ENCODE measurements around the gene TNS1. TPM values are rescaled to one million over a fixed set of nuclear protein-coding genes. Genes with fewer than 3 reads are reported as not detected.
"Not testable (repeated sequence)": the region's sequence is repeated elsewhere in the genome, so short reads cannot be mapped to it uniquely, and the experiment has no call there.

Gene TNS1
- polyA plus RNA-seq, 3 donors = 60.6 to 72.4 (median 62.7) TPM

DNA sequence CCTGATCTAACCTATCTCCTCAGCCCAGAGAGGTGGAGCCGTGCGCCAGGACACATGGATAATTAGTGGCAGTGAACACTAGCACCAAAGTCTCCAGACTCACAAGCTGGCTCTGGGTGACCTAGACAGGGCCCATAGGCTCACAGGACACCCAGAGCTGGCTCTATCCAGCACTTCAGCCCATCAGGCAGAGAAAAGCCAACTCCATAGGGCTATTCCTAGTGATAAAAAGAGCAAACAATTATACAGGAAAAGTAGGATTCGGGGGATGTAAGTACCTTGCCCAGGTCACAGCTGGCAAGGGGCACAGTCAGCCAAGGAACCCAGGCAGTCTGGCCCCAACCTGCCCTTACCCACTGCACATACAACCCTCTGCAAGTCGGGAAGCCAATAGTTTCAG is 178.6 kb downstream of the TNS1 start:
- no peak for DNase-seq (ENCODE audit: extremely low read depth in 1 of 11, low read depth in 9 of 11, low spot score in 4 of 11)

- DNase-seq (ENCODE audit: extremely low read depth in 1 of 11, low read depth in 9 of 11, low spot score in 4 of 11) = no peak
Observed at GRCh38 chr2:217823626-217824025, 179.2 kb downstream of the TNS1 start.

DNA sequence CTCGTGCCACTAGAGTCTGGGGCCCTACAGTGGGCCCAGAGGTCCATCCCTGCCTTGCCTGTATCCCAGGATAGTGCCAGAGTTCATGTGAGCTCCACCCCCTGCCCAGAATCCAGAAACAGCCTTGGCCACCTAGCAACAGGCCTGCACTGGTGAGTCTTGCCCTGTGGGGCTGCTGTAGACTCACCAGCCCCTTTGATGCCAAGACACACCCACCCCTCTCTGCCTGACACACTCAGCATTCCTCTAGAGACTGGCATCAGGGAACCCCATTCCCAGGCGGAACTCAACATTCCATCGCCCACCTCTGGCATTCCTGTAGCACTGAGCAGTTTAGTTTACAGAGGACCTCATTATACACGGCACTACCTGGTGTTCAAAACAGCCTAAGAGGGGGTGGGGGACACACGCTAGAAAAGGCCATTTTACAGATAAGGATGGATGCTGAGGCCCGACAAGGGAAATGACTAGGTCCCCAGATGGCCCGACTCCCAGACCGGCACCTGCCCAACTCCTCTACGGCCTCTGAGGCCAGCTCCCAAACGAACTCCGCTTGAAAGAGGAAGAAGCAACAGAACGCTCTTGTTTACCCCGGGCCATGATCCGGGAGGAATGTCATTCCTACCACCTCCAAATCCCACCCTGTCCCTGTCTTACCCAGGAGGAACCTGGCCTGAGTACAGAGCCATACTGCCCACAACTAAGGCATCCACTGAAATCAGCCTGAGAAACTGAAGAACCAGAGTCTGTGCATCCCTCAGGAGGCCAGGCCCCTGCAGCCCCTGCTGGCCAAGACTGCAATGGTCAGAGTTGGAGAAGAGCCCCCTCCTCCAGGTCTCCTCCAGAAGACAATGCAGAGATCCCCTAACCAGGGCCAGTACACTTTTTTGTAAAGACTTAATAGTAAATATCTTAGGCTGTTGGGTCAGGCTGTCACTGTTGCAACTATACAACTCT is 180.2 kb downstream of the TNS1 start:
- DNase-seq (ENCODE audit: extremely low read depth in 1 of 11, low read depth in 9 of 11, low spot score in 4 of 11) = no peak

DNA sequence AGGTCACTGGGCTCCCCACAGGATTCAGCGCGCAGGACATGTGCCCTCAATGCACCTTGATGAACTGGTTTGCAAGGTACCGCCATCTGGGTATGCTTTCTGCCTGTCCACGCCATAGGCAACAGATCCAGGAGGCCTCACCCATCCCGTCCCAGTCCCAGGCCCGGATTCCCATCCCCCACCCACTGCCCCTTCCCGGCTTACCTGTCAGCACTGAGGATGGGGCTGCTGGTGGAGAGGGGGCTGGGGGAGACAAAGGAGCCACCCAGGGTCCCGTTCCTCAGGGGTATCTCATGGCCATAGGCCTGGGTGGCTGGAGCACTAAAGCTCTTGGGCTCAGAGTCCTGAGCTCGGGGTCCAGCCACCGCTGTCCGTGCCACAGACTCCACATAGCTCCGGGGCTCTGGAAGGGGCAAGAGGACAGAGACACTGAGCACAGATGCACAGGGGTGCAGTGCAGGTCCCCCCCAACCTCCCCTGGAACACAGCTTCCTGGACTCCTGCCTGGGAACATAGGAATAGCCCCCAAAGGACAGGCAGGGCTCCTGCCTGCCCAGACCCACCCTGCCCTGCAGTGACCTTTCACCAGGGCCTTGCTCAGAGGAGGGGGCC is 181.2 kb downstream of the TNS1 start:
- no peak for DNase-seq (ENCODE audit: extremely low read depth in 1 of 11, low read depth in 9 of 11, low spot score in 4 of 11)

- no peak for DNase-seq (ENCODE audit: extremely low read depth in 1 of 11, low read depth in 9 of 11, low spot score in 4 of 11)
Observed at GRCh38 chr2:217820904-217821303, 181.9 kb downstream of the TNS1 start.

GRCh38 chr2:217820091-217820819 is 182.5 kb downstream of the TNS1 start:
- DNase-seq (ENCODE audit: extremely low read depth in 1 of 11, low read depth in 9 of 11, low spot score in 4 of 11) = no peak

GRCh38 chr2:217818293-217818850 is 184.4 kb downstream of the TNS1 start:
- no peak for DNase-seq (ENCODE audit: extremely low read depth in 1 of 11, low read depth in 9 of 11, low spot score in 4 of 11)

DNA sequence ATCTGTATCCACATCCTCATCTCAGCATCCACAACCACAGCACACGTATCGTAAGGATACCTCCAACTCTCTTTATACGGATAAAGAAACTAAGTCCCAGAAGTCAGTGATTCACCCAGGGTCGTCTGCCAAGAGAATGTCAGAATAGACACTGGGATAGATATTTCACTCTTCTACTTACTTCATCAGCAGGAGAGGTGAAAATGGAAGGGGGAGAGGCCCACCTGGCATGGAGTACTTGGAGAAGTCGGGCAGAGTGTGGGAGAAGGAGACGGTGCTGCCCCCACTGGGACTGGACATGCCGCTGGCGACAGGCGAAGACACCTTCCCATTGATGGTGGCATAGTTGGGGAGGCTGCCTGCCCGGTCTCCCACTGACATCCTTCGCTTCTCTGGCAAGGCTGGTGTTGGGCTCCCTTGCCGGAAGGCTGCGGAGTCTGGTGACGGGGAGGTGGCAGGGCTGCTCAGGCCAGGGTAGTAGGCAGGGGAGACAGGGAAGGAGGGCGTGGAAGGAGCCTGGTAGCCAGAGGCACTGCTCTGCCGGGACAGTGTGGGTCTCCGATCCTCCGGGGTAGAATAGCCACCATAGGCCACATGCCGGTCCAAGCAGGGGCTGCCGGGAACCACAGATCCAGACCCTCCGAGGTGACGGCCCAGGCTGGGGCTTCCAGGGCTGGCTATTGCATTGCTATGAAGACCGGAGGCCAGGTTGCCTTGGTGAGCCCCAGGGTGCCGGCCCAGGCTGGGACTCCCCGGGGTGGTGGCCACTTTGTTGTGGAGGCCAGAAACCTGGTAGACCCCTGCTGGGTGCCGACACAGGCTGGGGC is 185.1 kb downstream of the TNS1 start:
- no peak for DNase-seq (ENCODE audit: extremely low read depth in 1 of 11, low read depth in 9 of 11, low spot score in 4 of 11)

DNA sequence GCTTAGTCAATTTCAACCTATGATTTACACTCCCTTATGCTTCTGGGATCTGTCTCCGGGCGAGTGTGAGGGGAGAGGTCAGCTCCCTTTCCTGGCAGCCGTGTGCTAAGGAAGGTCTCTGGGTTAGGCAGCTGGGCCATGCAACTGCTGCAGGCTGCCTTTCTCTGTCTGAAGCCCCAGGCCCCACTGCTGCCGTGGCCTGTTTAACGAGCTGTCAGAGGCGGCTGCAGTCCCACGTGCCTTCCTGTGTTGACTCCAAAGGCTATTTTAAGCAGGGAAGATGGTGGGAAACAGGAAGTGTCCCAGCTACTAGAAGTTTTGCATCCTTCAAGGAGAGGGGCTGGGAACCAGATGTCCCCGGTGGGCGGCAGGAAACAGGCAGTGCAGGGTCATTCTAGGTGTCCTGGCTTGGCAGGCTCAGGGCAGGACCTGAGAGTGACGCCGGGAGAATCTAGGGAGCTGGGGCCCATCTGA is 186.4 kb downstream of the TNS1 start:
- peak; percentile 47 to 82 (median 68) for DNase-seq (ENCODE audit: extremely low read depth in 1 of 11, low read depth in 9 of 11, low spot score in 4 of 11)

GRCh38 chr2:217813828-217814227 is 189.0 kb downstream of the TNS1 start:
- no peak for DNase-seq (ENCODE audit: extremely low read depth in 1 of 11, low read depth in 9 of 11, low spot score in 4 of 11)

DNA sequence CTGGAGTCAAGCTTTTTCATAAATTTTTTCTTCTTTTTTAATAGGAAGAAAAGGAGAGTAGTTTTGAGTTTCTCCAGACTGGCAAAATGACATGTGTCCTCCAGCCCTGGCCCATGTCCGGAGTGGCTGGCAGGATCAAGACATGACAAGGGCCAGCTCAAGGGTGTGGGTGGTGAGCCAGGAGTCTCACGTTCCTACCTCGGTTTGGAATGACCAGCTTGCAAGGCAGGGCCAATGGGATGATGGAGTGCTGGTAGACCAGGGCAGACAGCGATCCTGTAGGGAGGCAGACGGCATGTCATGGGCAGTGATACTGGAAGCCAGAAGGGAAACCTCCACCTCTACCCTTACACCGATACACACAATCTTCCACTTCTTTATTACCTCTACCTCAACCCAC is 190.6 kb downstream of the TNS1 start:
- DNase-seq (ENCODE audit: extremely low read depth in 1 of 11, low read depth in 9 of 11, low spot score in 4 of 11) = no peak

DNA sequence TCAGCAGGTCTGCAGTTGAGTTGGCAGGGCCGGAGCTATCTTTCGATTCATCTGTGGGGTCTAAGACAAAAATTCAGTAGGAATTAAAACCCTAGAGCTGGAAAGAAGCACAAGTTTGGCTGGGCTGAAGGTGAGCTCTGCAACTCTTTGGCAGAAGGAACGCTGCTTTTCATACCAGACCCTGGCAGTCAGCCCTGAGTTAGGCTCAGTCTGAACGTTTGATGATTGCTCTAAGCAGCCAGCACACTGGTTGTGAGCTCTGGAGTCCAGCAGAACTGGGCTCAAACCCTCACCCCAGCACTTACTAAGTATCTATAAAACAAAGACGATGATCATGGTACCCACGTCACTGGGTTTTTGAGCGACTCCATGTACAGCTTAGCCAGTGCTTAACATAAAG is 192.5 kb downstream of the TNS1 start:
- no peak for DNase-seq (ENCODE audit: extremely low read depth in 1 of 11, low read depth in 9 of 11, low spot score in 4 of 11)

DNA sequence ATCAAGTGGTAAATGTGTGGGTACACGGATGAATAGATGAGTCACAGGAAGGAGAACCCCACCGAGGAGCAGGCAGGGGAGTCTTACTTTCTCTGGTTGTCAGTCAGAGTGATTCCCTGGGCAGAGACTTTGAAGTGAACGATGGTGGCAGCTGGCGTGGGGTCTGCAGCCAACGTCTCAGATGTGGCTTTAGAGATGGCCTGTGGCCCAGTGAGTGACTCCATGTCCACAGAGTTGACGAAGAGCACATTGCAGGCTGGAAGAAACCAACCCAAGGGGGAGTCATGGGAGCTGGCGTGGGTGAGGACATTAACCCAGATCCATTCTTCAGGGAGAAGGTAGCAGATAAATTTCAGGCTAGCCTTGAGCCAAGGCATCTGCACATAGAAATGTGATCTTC is 193.1 kb downstream of the TNS1 start:
- DNase-seq (ENCODE audit: extremely low read depth in 1 of 11, low read depth in 9 of 11, low spot score in 4 of 11) = no peak

DNA sequence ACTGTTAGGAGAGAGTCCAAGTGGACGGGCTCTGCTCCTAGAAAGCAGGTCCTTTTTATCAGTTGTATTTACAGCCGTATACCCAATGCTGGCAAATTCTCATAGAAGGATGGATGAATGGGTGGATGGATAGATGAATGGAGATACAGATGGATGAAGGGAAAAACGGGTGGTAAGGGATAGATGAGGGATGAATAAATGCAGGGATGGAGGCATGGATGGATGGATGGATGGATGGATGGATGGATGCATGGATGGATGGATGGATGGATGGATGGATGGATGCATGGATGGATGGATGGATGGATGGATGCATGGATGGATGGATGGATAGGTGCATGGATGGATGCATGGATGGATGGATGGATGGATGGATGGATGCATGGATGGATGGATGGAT is 193.8 kb downstream of the TNS1 start:
- not testable (repeated sequence) for DNase-seq (ENCODE audit: extremely low read depth in 1 of 11, low read depth in 9 of 11, low spot score in 4 of 11)

DNA sequence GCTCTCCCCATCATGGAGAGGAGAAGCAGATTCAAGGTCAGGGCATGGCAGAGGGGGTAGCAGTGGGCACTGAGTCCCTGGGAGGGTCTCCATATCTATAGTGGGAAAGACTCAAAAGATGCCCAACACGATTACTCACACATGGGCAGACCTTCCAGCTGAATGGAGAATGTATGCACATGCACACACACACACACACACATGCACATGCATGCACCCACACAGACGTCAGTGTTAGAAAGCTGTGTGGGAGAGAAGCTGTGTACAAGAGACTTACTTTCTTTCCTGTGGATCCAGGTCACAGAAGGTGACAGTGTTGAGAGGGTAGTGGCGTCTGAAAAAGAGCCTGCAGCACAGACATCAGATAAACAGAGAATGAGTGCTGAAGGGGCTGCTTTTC is 194.5 kb downstream of the TNS1 start:
- DNase-seq (ENCODE audit: extremely low read depth in 1 of 11, low read depth in 9 of 11, low spot score in 4 of 11) = no peak

GRCh38 chr2:217807753-217808152 is 195.0 kb downstream of the TNS1 start:
- no peak for DNase-seq (ENCODE audit: extremely low read depth in 1 of 11, low read depth in 9 of 11, low spot score in 4 of 11)

GRCh38 chr2:217807025-217807424 is 195.8 kb downstream of the TNS1 start:
- no peak for DNase-seq (ENCODE audit: extremely low read depth in 1 of 11, low read depth in 9 of 11, low spot score in 4 of 11)

DNA sequence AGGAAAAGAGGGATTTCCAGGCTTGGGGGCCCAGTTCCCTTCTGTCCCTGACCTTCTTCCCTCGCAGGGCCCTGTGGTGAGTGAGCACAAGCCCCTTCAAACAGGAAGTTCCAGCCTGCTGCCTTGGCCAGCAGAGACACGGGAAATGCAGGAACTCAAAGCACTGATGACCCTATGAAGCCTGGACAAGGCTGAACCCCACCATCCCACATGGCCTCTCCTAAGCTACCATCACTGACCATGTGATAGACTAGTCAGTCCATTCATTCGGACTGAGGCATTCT is 196.4 kb downstream of the TNS1 start:
- DNase-seq (ENCODE audit: extremely low read depth in 1 of 11, low read depth in 9 of 11, low spot score in 4 of 11) = no peak

All from renal cortex interstitium (tissue), 11 donors.